H9 (cell line): ENCODE results near the gene RASA4. TPM values are rescaled to one million over a fixed set of nuclear protein-coding genes. Genes with fewer than 3 reads are reported as not detected.
"Not testable (repeated sequence)": the region's sequence is repeated elsewhere in the genome, so short reads cannot be mapped to it uniquely, and the experiment has no call there.

ENCODE experiments used
- DNase-seq: peaks from one replicate; pipeline ENCODE4 v3.0.0-alpha.2; 2017
- H2AFZ ChIP-seq: one replicate; pipeline ENCODE4 v1.6.1; 2013; ENCODE audit warnings: mild to moderate bottlenecking, low read length, control low read depth, moderate library complexity
- H2AK5ac ChIP-seq: 2 replicates; pipeline ENCODE4 v1.6.1; 2013; ENCODE audit warnings: low read length, control low read depth, mixed read lengths; ENCODE audit not compliant: insufficient read length
- H2BK120ac ChIP-seq: one replicate; pipeline ENCODE4 v1.6.1; 2013; ENCODE audit warnings: low read depth, mild to moderate bottlenecking, low read length, control low read depth, inconsistent platforms; ENCODE audit not compliant: poor library complexity, severe bottlenecking
- H2BK12ac ChIP-seq: 2 replicates; pipeline ENCODE4 v1.6.1; 2013; ENCODE audit warnings: low read length, control low read depth, mixed read lengths, low read depth; ENCODE audit not compliant: insufficient read length
- H2BK15ac ChIP-seq: 2 replicates; pipeline ENCODE4 v1.6.1; 2013; ENCODE audit warnings: low read depth, low read length, control low read depth
- H2BK20ac ChIP-seq: one replicate; pipeline ENCODE4 v1.6.1; 2013; ENCODE audit warnings: low read depth, mild to moderate bottlenecking, low read length, control low read depth, inconsistent platforms; ENCODE audit not compliant: poor library complexity, severe bottlenecking
- H2BK5ac ChIP-seq: 2 replicates; pipeline ENCODE4 v1.6.1; 2013; ENCODE audit warnings: low read length, control low read depth, mixed read lengths; ENCODE audit not compliant: insufficient read length
- H3K14ac ChIP-seq: 2 replicates; pipeline ENCODE4 v1.6.1; 2013; ENCODE audit warnings: low read length, control low read depth; ENCODE audit not compliant: insufficient read depth
- H3K18ac ChIP-seq: 2 replicates; pipeline ENCODE4 v1.6.1; 2013; ENCODE audit warnings: low read depth, mild to moderate bottlenecking, mixed read lengths, low read length, control low read depth; ENCODE audit not compliant: insufficient read length
- H3K23ac ChIP-seq: 2 replicates; pipeline ENCODE4 v1.6.1; 2013; ENCODE audit warnings: low read length, control low read depth, mixed read lengths, low read depth; ENCODE audit not compliant: insufficient read length
- H3K23me2 ChIP-seq: 2 replicates; pipeline ENCODE4 v1.6.1; 2013; ENCODE audit warnings: low read depth, mild to moderate bottlenecking, mixed read lengths, low read length, control low read depth; ENCODE audit not compliant: insufficient read length, poor library complexity, severe bottlenecking
- H3K27ac ChIP-seq: 2 replicates; pipeline ENCODE4 v1.5.1; 2013; ENCODE audit warnings: low read length, control low read depth, mixed read lengths, low read depth; ENCODE audit not compliant: insufficient read length
- H3K27me3 ChIP-seq: 2 replicates; pipeline ENCODE4 v1.6.1; 2013; ENCODE audit warnings: low read length, control low read depth, inconsistent platforms; ENCODE audit not compliant: insufficient read depth
- H3K4ac ChIP-seq: 2 replicates; pipeline ENCODE4 v1.6.1; 2013; ENCODE audit warnings: low read depth, mild to moderate bottlenecking, control low read depth, inconsistent platforms, low read length, moderate library complexity
- H3K4me1 ChIP-seq: 2 replicates; pipeline ENCODE4 v1.6.1; 2013; ENCODE audit warnings: low read length, control low read depth, inconsistent platforms; ENCODE audit not compliant: insufficient read depth
- H3K4me2 ChIP-seq: 2 replicates; pipeline ENCODE4 v1.6.1; 2013; ENCODE audit warnings: low read length, control low read depth, mixed read lengths; ENCODE audit not compliant: insufficient read length, insufficient read depth
- H3K56ac ChIP-seq: 2 replicates; pipeline ENCODE4 v1.6.1; 2013; ENCODE audit warnings: low read depth, mild to moderate bottlenecking, mixed read lengths, low read length, control low read depth; ENCODE audit not compliant: insufficient read length
- H3K79me1 ChIP-seq: 2 replicates; pipeline ENCODE4 v1.6.1; 2013; ENCODE audit warnings: low read depth, mild to moderate bottlenecking, moderate library complexity, low read length, control low read depth, inconsistent platforms; ENCODE audit not compliant: insufficient read depth, poor library complexity, severe bottlenecking
- H3K79me2 ChIP-seq: 2 replicates; pipeline ENCODE4 v1.6.1; 2013; ENCODE audit warnings: low read length, control low read depth, inconsistent platforms; ENCODE audit not compliant: insufficient read depth
- H3K9ac ChIP-seq: 2 replicates; pipeline ENCODE4 v1.6.1; 2013; ENCODE audit warnings: low read length, control low read depth, mixed read lengths; ENCODE audit not compliant: insufficient read length; ENCODE audit errors: extremely low read depth
- H3K9me3 ChIP-seq: one replicate; pipeline ENCODE4 v1.6.1; 2013; ENCODE audit warnings: low read depth, low read length, inconsistent platforms; ENCODE audit not compliant: control insufficient read depth
- H3T11ph ChIP-seq: one replicate; pipeline ENCODE4 v1.6.1; 2013; ENCODE audit warnings: mild to moderate bottlenecking, low read length, control low read depth, inconsistent platforms
- H4K20me1 ChIP-seq: one replicate; pipeline ENCODE4 v1.6.1; 2013; ENCODE audit not compliant: control insufficient read depth, insufficient read length, insufficient read depth
- H4K5ac ChIP-seq: 2 replicates; pipeline ENCODE4 v1.6.1; 2013; ENCODE audit warnings: low read depth, mild to moderate bottlenecking, mixed read lengths, low read length, control low read depth; ENCODE audit not compliant: insufficient read length
- H4K8ac ChIP-seq: replicated peaks from 2 replicates; pipeline ENCODE4 v1.6.1; 2013; ENCODE audit warnings: low read length, control low read depth, mixed read lengths, low read depth; ENCODE audit not compliant: insufficient read length
- H4K91ac ChIP-seq: 2 replicates; pipeline ENCODE4 v1.6.1; 2013; ENCODE audit warnings: low read depth, mild to moderate bottlenecking, moderate library complexity, mixed read lengths, low read length, control low read depth; ENCODE audit not compliant: insufficient read length
- H3K27ac Mint-ChIP-seq, 3 experiments: 2 replicates in 2 of 3; 3 replicates in 1 of 3; pipeline ENCODE4 v1.8.0; 2020 to 2021; ENCODE audit warnings: mixed read lengths in 3 of 3, mild to moderate bottlenecking in 1 of 3, moderate library complexity in 1 of 3
- H3K27me3 Mint-ChIP-seq: 2 replicates; pipeline ENCODE4 v1.8.0; 2021; ENCODE audit warnings: low read depth, mild to moderate bottlenecking, moderate library complexity, mixed read lengths
- H3K36me3 Mint-ChIP-seq, 3 experiments: 2 replicates in 2 of 3; 3 replicates in 1 of 3; pipeline ENCODE4 v1.8.0; 2020 to 2021; ENCODE audit warnings: low read depth in 3 of 3, mixed read lengths in 3 of 3; ENCODE audit not compliant: insufficient read depth in 1 of 3
- H3K4me1 Mint-ChIP-seq, 2 experiments: 2 replicates each; pipeline ENCODE4 v1.8.0; 2020; ENCODE audit warnings: mixed read lengths in 2 of 2
- H3K4me3 Mint-ChIP-seq, 2 experiments: 2 replicates in 1 of 2; 3 replicates in 1 of 2; pipeline ENCODE4 v1.8.0; 2020 to 2021; ENCODE audit warnings: mild to moderate bottlenecking in 2 of 2, mixed read lengths in 2 of 2, moderate library complexity in 1 of 2
- H3K9me3 Mint-ChIP-seq, 2 experiments: 2 replicates in 1 of 2; 3 replicates in 1 of 2; pipeline ENCODE4 v1.8.0; 2020; ENCODE audit warnings: mild to moderate bottlenecking in 2 of 2, mixed read lengths in 2 of 2, moderate library complexity in 1 of 2
- WGBS: extraction: QIAGEN DNeasy Blood & Tissue Kit; methylation state at CpG from one replicate; pipeline ENCODE4 v1.1.7; 2013; ENCODE audit warnings: missing lambda C conversion rate, low lambda C conversion rate, mixed read lengths; ENCODE audit not compliant: insufficient read length; ENCODE audit errors: extremely low coverage; 5-methylcytosine and 5-hydroxymethylcytosine counted together
- total RNA-seq: library from RNA; stranded (reverse); gene quantifications from 2 replicates; pipeline ENCODE4 v1.2.1, GENCODE V29; 2021

RASA4 gene
- total RNA-seq, 1 experiment from 2014 or later, result 10.0 TPM

DNA sequence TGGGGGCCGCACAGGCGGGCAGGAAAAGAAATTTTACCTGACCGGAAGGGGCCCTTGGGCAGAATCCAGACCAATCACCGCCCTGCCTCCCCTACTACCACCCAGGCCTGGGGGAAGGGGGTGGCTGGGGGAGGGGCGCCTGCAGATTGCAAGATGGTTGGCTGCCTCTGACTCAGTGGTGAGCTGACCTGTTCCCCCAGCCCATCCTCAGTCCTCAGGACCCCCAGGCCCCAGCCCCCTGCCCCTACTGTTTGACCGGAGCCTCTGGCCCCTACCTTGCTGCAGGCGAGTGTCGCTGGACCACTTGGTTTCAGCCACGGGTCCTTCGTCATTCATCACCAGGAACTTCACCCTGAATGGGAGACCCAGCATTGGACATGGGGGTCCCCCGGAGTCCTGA lies 22.3 kb upstream of the RASA4 start:
- H2BK20ac ChIP-seq, H3K79me1 ChIP-seq, H3K27ac ChIP-seq, H2BK15ac ChIP-seq, H3K27me3 ChIP-seq, H3K4me3 Mint-ChIP-seq, H3K79me2 ChIP-seq, H2BK120ac ChIP-seq, DNase-seq, H3K23me2 ChIP-seq, H3K23ac ChIP-seq, H3K4me2 ChIP-seq, H3K9me3 ChIP-seq, H3K56ac ChIP-seq, H4K91ac ChIP-seq, H3K4me1 ChIP-seq, H3T11ph ChIP-seq, H3K36me3 Mint-ChIP-seq, H3K27me3 Mint-ChIP-seq, H2AFZ ChIP-seq, H3K4me1 Mint-ChIP-seq, H2BK5ac ChIP-seq, H2BK12ac ChIP-seq, H3K18ac ChIP-seq, H4K5ac ChIP-seq, H3K14ac ChIP-seq, H3K27ac Mint-ChIP-seq, H4K8ac ChIP-seq, H3K9ac ChIP-seq, H2AK5ac ChIP-seq, H3K9me3 Mint-ChIP-seq, H3K4ac ChIP-seq, H4K20me1 ChIP-seq: not testable (repeated sequence)
- WGBS, result no CpG with 5 or more reads among the region's 11 CpGs

DNA sequence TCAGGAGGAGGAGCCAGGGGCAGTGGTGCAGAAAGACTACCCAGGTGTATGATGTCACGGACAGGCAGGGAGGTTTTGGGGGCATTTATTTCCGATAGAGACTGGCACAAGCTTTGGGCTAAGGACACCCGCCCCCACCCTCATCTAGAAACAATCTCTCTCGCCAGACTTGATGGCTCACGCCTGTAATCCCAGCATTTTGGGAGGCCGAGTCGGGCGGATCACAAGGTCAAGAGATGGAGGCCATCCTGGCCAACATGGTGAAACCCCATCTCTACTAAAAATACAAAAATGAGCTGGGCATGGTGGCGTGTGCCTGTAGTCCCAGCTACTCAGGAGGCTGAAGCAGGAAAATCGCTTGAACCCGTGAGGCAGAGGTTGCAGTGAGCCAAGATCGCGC lies 20.4 kb upstream of the RASA4 start:
- not testable (repeated sequence) for H3K79me1 ChIP-seq, H3K4ac ChIP-seq, DNase-seq, H3K36me3 Mint-ChIP-seq, H3K4me3 Mint-ChIP-seq, H4K5ac ChIP-seq, H3K23ac ChIP-seq, H2BK5ac ChIP-seq, H3K4me1 Mint-ChIP-seq, H2BK15ac ChIP-seq, H4K20me1 ChIP-seq, H3K27me3 ChIP-seq, H2BK20ac ChIP-seq, H2BK120ac ChIP-seq, H4K91ac ChIP-seq, H2AK5ac ChIP-seq, H4K8ac ChIP-seq, H3K23me2 ChIP-seq, H3K9ac ChIP-seq, H3K4me2 ChIP-seq, H3K27me3 Mint-ChIP-seq, H3K27ac Mint-ChIP-seq, H3K9me3 Mint-ChIP-seq, H2BK12ac ChIP-seq, H3K4me1 ChIP-seq, H3T11ph ChIP-seq, H3K56ac ChIP-seq, H3K27ac ChIP-seq, H3K9me3 ChIP-seq, H3K79me2 ChIP-seq, H3K14ac ChIP-seq, H3K18ac ChIP-seq, H2AFZ ChIP-seq
- WGBS, result no CpG with 5 or more reads among the region's 13 CpGs
